GM21360 (cell line): Measurements from ENCODE around the gene RHEB.

Experiments
- ATAC-seq: cut with Tn5 transposase; IDR thresholded peaks from one replicate; pipeline ENCODE4 v1.9.1; 2021; ENCODE audit warnings: mild to moderate bottlenecking, moderate library complexity; ENCODE audit not compliant: unreplicated experiment

RHEB gene

DNA sequence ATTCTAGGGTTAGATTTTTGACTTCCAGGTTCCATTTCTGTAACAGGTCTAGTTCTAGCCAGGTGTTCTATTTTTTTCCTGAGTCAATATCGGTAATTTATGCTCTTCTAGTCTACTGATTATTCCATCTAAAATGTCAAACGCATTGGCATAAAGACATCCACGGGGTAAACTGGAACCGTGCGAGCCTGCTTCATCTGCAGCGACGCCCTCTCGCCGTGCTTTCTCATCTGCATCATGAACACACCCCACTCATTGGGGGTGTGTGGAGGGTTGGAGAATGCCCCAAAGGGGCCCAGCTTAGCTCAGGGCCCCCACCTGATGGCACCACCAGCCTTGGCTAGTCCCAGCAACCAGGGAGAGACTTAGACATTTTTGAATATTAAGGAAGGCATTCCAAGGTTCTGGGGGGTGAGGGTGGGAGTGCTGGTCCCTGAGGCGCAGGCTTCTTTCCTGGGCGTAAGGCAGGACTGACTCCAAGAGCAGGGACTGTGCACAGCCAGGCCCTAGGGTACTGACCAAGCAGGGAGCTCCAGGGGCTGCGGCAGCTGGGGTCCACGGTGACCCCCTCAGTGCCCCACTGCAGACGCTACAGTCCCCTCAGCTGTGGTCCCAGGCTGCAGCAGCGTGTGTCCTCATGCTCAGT, 66.9 kb downstream of the RHEB start:
- ATAC-seq: no peak

DNA sequence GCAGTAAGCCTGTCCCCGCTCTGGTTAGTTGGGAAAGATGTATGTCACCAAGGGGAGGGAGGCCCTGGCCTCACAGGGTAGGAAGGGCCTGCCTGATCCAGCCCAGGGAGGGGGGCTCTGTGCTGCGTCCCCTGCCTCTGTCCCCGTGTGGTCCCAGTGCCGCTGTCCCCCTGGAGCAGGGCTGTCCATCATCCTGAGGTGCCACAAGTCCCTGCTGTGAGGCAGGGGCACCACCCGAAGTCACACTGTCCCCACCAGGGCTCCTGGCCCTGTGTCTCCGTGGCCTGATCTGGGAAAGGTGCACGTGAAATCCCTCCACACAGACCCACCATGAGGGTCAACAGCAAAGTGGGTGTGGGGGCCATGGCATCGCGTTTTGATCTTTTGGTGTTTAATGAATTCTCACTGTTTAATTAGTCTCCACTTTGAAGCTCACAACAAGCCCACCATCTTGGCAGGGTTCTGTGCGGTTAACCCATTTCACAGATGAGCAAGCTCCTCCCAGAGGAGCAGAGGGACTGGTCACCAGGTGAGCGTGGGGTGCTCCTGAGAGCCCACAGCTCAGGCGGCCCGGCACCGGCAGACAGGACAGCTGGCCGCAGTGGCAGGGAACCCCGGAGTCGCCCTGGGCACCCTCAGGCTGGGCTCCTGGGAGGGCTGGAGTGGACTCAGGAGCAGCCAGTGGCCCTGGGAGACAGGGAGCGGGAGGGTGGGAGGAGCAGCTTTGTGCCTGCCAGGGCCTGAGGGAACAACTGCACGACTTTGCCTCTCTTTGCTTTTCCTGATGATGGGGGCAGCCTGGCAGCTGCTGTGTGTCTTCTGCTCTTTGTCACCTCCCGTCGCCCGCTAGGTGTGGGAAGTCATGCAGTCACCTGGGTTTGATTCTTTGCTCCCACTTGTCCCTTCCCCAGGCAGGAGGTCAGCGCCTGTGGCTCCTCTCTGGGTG, 67.8 kb downstream of the RHEB start:
- ATAC-seq: no peak

DNA sequence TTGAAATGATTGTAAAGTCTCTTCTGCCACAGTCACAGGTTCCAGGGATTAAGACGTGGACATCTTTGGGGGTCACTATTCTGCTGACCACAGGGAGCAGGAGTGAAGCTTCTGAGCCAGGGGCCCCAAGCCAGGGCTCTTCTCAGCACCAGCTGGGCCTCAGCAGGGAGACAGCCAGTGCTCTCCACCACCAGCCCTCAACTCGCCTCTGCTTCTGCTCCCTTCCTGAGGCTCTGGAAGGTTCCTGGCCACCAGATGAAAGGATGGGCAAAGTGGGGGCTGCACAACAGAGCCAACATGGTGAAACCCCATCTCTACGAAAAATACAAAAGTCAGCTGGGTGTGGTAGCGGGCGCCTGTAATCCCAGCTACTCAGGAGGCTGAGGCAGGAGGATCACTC, 68.5 kb downstream of the RHEB start:
- ATAC-seq: no peak

DNA sequence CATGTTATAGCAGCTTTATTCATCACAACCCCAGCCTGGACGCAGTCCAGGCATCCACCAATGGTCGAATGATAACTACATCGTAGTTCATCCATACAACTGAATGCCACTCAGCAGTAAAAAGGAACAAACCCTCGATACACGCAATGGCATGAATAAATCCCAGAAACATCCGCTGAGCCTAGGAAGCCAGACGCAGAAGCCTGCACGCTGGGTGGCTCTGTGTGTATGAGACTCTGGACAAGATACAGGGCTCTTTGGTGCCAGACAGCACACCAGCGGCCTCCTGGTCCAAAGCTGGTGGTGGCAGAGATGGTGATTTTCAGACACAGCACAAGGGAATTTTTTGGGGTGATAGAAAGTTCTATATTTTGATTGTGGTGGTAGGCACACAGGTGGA, 69.7 kb downstream of the RHEB start:
- no peak for ATAC-seq

DNA sequence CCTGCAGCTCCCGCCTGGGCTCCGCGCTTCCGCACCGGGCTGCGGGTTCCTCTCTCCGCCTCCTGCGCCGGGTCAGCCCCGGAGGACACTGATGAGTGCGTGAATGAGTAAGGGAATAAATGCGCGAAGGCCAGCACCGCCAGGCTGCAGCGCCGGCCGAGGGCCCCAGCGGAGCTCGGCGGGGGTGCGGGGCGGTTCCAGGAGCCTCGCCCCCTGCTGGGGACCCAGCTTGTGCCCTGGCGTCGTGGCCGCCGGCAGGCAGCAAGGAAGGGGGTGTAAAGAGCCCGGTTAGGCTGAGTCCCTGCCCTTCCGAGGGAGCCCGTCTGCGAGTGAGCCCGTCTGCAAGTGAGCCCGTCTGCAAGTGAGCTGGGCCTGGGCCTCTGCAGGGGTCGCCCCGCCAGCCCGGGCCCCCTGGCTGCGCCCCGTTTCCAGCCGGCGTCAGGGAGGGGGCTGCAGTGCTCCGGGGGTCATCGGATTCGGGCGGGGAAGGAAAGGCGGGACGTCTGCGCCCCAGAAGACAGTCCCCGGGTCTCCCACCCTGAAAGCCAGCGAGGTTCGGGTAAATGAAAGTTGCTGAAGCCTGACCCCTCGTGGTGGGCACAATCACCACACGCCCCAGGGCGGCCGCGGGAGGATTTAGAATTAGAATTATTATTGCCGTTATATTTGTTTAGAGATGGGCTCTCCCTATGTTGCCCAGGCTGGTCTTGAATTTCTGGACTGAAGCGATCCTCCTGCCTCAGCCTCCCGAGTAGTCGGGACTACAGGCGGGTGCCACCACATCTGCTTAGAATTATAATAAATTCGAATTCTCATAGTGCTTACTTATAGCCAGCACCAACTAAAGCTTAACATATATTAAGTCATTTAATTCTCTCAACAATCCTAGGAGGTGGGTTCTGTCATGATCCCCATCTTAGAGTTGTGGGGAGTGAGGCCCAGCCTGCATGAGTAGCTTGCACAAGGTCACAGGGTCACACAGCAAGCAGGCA, 71.1 kb downstream of the RHEB start:
- ATAC-seq: peak; percentile 58

DNA sequence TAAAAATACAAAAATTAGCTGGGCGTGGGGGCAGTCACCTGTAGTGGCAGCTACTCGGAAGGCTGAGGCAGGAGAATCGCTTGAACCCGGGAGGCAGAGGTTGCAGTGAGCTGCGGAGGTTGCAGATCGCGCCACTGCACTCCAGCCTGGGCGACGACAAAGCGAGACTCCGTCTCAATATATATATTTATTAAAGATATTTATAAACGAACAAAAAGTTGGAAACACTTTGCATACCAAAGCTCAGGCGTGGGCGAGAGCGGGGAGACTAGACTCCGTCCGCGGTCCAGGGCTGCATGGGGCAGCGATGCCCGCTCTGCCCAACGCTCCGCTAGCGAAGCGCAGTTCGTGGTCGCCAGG, 71.8 kb downstream of the RHEB start:
- ATAC-seq: no peak

DNA sequence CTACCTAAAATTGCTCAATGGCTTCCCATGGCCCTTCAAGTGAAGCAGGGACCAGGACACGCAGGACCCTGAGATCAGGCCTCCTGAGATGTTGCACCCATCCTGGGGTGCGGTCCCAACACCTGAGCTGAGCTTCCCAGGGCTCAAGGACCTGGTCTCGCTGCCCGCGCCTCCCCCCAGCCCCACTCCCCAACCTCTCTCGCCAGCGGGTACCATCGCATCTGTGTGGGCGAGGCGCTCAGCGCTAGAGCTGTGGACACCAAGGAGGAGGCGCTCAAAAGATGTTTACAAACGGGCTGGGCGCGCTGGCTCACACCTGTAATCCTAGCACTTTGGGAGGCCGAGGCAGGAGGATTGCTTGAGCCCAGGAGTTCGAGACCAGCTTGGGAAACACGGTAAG, 72.4 kb downstream of the RHEB start:
- ATAC-seq: no peak

DNA sequence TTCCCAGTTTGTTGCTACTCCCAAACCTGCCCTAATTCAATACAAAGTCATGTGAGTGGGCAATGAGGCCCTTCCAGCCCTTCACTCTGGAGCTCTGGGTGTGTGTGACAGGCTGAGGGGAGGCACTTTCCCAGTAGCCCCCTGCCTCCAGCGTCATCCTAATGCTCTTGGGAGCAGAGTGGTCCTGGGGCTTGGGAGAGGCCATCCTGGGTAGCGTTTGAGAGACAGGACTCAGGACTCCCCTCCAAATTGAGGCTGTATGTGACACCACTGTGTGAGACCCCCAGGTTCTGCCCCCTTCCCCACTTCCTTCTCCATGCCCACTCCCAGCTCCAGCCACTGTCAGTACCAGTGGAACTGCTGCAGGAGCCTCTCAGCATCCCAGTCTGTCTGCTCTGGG, 73.3 kb downstream of the RHEB start:
- ATAC-seq: no peak

DNA sequence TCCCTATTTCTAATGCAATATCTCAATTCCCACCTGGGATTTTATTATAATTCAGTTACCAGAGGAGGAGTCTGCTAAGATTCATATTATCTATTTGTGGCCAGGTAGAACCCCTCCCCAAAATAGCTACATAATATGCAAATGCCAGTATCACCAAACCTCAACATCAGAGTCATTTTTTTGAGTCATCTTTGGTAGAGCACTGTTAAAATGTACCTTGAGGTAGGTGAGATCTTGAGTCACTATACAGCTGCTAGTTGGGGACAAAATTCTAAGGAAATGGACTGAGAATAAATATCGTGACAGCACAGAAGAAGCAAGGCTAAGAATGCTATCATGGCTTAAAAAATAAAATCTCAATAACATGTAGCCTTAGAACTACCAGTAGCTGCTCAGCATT, 75.1 kb downstream of the RHEB start:
- no peak for ATAC-seq

DNA sequence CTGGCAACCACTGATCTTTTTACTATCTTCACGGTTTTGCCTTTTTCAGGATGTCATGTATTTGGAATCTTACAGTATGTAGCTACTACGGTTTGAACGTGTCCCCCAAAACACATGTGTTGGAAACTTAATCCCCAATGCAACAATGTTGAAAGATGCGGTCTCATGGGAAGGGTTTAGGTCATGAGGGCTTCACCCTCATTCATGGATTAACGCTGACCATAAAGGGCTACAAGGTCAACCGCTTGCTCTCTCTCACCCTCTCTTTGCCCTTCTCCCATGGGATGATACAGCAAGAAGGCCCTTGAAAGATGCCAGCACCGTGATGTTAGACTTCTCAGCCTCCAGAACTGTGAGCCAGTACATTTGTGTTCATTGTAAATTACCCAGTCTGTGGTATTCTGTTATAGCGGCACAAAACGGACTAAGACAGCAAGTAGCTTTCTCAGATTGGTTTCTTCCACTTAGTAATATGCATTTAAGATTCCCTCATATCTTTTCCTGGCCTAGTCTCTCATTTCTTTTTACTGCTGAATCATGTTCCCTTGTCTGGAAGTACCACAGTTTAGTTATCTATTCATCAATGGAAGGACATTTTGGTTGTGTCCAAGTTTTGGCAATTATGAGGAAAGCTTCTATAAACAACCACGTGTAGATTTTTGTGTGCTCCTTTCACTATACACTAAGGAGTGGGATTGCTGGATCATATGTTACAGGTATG, 76.8 kb downstream of the RHEB start:
- ATAC-seq: no peak

DNA sequence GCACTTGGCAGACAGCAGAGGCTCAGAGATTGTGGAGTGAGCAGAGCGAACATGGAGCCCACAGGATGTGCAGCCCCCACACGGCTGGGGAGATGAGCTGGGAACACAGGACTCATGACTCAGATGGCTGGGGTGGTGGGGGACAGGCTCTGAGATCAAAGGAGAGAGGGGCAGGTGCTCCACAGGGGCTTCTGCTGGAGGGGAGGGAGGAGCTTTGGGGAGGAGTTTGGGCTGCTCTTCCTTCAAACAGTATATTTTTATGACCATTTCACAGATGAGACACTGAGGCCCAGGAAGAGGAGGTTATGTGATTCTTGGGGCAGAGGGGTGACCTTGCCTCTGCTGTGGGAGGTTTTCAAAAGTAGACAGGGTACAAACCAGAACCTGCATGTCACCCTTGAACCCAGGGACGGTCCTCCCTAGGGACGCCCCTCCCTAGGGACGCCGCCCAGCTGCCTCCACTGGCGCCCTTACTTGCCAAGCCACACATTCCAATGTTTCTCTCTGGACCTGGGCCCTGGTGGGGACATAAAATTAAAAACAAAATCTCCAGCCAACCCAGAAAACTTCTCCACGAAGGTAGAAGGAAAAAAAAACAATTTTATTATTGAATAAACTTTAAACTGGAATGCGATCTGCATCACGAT, 78.8 kb downstream of the RHEB start:
- no peak for ATAC-seq

DNA sequence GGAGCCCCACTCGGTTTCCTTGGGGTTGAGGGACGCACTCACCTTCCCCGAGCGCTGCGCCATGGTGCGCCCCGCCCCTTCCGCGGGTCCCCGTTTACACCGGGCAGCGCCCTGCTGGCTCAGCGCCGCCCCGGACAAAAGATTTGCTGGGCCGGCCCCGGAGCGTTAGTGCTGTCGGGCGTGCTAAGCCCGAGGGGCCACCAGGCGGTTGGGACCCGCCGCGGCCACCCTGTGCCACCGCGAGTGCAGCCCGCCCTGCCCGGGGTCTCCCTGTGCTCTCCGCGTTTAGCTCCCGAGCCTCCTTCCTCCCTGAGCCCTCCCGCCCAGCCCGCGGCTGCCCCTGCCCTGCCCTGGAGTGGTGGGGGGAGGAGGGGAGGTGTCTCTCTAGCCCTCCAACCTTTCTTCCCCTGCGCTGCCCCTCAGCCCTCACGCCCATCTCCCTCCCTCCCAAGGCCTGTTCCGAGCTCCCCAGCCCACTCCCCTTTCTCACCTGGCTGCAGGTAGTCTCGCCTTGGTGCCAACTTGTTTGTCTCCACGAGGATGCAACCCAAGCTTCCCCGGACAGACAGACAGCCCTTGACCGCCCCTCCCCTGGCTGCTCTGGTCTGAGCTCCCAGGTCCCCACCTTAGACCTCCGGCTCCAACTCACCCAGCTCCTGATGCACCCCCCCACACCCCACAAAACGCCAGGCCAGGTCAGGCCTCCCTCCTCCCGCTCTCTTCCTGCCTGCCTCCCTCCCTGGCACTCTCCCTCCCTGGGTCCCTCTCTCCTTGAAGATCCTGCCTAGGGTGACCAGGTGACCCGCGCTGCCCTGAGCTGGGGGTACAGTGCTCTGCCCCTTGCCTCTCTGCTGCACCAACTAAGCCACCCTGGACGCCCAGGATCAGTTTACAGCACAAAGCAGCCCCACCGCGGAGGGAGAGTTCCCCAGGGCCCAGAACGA, 79.6 kb downstream of the RHEB start, which contains the start of gene CRYGN:
Gene CRYGN (minus strand): TSS at position 287 of the 944 bp plus-strand sequence. CDS start 224 bp downstream, at position 63.
- ATAC-seq: no peak

DNA sequence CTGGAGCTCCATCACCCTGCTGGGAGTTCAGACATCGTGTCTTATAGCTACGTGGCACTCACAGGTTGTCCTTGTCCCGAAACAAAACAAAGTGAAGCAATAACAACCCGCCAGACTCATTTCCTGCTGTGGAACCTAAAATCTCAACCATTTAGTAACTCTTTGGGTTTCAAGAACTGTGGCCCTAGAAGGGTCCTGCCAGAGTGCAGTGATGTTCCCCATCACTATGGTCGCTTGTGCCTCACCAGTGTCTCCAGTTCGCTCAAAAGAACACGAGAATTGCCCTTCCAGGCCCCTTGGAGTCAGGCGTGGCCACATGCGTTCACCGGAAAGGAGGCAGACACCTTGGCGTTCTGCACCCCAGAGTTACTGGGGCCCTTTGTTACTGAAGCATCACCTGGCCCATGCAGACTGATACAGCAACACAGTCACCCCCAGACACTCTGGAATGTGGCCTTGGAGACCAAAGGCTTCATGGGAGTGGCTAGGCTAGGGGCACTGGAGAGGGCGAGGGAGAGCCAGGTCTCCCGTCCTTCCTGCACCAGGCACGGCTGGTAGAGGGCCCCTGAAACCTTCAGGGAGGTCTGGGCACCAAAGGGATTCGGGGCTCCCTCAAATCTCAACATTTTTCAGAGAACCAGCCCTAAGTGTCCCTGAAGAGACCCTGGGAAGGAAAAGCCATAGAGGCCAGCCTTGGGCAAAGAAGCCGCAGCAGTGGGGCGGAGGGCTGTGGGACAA, 80.7 kb downstream of the RHEB start:
- ATAC-seq: no peak

DNA sequence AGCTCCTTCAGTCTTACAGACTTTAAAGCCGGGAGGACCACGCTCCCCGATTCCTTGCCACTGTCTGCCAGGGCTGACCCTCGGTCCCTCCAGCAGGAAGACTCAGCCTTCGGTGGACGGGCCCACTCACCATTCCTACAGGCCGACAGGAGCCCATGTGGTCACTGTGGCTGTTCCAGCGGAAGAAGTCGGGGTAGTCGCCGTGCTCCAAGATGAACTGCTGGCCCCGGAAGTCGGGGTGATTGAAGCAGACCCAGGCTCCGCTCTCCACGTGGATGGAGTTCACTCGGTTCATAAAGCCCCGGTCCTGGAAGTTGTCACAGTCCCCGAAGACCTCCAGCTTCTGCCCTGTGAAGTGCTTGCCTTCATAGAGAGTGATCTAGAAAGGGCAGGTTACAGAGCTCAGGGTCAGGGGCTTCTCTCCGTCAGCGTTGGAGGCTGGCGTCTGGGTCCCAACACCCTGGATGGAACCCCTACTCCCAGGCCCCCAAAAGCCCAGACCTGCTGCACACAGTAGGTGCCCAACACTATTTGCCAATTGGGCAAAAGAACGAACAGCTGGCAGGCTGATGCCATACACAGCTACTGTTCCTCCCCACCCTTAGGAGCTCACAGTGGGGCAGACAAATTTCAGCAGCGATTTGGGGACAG, 81.7 kb downstream of the RHEB start:
- no peak for ATAC-seq

DNA sequence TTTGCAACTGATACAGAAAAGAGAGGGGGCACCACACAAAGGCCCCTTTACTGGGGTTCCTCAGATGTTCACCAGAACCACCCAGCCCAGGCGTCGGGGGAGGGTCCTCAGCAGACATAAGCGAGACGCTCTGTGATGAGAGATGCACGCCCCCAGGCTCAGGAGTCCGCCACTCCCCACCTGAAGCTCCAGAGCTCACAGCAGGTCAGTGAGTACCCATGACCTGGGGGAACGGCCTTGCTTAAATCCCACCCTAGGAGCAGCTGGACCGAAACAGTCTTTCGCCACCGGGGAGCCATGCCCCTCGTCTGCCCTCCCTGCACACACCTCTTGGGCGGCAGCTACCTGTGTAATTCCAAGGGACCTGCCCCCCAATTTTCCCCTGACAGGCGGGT, 82.5 kb downstream of the RHEB start:
- no peak for ATAC-seq

DNA sequence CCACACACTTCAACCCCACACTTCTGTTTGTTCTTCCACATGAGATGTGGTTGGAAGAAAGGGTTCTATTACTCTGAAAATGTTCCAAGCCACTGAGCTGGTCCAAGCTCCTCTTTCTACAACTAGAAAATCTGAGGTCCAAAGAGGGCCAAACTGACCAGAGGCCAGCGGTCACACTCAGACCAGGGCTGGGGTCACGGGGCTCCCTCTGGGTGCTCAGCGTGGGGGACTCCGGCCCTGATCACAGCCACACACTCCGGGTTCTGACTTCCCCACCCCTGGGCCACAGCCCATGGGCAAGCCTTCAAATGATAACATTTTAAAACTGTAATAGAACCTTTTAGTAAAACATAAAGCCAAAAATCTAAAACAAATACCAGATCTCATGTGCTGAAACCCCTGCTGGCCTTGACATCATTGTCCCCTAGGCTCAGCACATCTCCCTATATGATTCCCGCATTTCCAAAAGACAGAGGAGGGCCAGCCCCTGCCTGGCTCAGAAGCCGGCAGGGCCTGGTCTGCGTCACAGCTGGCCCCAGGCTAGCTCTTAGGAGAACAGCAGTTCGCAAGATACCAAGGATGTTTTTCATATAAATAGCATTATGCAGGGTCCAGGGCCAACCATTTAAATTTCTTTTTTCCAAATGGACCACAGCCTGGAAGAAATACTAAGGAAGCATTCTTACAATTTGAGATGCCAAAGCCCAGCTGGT, 83.1 kb downstream of the RHEB start:
- no peak for ATAC-seq

DNA sequence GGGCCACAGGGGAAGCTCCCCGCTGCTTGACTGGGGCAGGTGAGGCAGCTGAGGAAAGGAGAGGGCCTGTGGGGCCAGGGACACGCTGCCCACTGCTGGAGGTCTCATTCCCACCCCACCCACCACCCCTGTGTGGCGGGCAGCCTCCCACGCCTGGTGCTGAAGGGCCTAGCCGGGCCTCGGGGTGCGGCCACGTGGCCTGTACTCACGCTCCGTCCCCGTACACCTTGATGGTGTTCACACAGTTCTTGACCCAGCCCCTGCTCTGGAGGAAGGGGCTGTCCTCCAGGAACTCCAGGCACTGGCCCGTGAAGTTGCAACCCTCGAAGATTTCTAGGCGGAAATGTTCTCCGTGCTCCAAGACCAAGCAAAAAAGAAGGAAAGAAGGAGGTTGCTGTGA, 83.7 kb downstream of the RHEB start:
- no peak for ATAC-seq
